Fibroblast of upper back skin (primary cell): ENCODE data around the gene FOSL2.

Experiments used
- DNase-seq: peaks from one replicate; pipeline ENCODE4 v3.0.0-alpha.2; 2013

The FOSL2 gene

DNA sequence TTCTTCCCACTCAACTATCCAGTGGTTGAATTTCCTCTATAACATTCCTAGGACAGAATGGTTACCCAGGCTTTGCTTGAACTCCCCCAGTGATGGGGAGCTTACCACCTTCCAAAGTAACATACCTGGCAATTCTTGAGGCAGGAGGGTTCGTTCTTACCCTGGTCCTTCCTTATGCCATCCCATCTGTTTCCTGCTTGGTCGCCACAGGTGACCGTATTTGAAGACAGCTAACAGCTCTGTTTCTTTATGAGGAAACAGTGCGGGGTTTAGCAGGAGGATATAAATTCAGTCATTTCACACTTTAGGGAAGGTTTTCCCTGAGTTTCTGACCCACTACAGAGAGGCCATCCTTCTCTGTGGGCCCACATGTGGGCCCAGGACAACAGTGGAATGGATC lies 42.6 kb downstream of the FOSL2 start:
- no peak for DNase-seq

DNA sequence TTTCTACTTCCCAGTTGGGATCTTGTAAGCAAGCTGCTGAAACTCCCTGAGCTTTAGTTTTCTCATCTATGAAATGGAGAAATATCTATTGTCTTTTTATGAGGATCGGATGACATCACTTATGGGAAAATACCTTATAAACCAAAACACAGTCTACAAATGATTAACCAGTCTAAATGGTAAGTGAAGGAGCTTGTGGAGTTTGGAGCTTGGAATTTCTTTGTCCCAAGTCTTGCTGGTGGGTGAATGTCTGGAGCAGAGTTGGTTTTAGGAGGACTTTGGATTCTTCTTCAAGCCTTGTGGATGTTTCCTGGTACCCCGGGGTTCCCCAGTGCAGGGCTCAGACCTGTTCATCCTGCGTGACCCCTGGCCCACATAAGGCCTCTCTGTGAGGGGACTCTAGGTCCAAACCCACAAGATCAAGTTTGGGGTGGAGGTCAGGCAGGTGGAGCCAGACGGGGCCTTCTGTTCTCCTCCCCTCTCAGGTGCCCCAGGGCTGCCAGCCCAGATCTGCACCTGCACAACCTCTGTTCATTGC lies 43.2 kb downstream of the FOSL2 start:
- DNase-seq: no peak

GRCh38 chr2:28436525-28437051 lies 43.9 kb downstream of the FOSL2 start:
- no peak for DNase-seq

DNA sequence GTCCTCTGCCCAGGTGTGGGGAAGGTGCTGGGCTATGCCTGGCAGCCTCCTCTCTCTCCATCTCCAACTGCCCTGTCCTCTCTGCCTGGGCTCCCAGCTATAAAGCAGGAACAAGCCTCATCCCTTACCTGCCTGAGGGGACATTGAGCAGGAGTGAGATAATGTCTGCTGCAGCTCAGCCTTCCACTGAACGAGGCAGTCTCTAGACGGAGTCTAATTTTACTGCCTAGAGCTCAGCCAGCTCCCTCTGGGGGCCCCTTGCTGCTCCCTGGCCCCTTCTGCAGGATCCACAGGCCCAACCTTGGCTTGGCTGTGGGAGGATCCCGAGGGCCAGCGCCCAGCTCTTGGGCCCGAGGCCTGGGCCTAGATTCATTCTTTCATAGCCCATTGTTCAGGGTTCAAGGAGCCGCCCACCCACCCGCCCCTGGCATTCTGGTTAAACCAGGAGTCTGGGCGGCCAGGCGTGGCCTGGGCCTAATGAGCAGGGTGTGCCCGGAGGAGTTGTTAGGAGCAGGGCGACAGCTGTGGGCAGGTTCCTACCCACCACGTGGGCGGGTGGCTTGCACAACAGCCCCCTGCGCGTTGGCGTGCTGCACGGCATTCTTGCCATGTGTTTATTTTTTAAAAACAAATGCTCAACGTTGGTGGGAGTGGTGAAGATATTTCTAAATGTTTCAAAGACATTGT lies 44.6 kb downstream of the FOSL2 start:
- no peak for DNase-seq

DNA sequence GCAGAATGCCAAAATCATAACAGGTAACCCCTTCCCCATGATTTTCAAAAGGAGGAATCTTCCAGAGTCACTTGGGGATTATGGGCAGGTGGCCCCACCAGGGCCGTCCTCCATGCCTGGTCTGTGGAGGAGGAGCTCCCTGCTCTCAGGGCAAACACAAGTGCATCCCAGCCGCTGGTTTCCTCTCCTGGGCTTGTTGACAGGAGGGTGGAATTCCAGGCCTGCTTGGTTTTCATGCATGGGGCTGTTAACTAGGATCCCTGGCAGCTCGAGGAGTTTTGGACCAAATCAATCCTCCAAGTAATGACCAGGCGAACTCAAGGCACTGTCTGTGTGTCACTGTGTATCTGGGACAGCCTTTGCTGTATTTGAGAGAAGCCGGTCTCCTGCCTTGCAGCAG lies 45.3 kb downstream of the FOSL2 start:
- DNase-seq: no peak

DNA sequence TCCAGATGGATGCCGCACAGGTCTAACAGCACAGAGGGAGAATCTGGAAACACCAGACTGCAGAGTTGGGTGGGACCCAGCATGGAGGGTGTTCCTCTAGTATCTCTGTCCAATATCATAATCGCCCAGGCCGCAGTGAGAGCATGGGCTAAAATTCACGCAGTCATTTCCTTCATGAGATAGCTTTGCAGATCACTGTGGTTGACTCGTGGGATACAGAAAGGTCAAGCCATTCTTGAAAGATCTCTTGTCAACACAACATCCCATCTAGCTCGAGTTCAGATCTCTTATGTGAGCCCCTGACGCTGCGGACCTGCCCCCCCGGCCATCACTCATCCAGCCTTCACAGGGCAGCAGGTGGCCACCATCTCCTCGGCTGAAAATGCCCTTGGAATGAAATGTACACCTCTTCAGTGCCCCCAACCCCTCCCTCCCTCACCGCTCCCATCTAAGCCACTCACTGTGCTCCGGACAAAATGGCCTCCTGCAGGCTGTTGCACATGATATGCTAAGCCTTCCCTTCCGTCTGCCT lies 45.9 kb downstream of the FOSL2 start:
- no peak for DNase-seq

DNA sequence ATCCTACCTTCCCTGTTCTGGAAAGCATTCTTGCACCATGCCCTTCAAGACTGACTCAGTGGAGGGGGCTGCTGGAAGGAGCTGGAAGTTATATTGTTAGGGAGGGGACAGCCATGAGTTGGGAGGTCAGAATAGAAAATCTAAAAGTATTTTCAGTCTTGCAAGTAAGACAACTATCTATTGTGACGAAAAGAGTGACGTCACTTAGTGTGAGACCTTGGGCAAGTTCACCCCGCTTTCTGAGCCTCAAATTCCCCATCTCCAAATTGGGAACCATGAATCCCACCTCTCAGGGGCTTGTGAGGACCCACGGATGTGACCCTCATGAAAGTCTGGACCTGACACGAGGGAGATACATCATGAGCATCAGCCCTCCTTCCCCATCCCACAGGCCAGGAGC lies 46.5 kb downstream of the FOSL2 start:
- no peak for DNase-seq

DNA sequence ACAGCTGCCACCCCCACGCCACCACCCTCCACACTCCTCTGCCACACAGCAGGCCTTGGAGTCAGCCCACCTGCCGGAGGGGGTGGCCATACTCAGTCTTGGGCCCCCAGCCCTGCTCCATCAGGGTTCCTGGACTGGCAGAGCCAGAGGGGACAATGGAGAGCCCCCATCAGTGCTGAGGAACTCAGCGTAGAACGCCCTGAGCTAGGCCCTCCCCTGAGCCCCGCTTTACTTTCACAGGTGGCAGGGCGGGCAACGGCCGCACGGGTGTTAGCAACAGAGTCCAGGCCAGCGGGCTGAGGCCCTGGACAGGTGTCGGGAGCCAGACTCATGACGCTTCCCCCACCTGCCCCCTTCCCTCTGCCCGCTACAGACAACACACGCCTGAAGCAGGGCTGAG lies 47.1 kb downstream of the FOSL2 start:
- no peak for DNase-seq

DNA sequence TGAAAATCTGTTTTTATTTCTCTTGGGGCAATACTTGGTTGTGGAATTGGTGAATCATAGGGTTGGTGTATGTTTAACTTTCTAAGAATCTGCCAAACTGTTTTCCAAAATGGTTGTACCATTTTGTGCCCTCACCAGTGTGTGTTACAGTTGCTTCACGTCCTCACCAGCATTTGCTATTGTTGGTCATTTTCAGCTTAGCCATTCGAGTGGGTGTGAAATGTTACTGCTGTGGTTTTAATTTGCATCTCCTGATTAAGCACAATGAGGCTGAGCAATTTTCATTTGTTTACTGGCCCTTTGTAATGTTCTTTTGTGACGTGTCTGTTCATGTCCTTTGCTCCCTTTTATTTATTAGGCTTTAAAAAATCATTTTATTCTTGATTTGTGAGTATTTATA lies 49.7 kb downstream of the FOSL2 start:
- DNase-seq: no peak

GRCh38 chr2:28444956-28445355 lies 52.3 kb downstream of the FOSL2 start:
- no peak for DNase-seq

- DNase-seq: peak; percentile 98
These were observed 53.0 kb downstream of the FOSL2 start for GRCh38 chr2:28445448-28446258.

- DNase-seq: no peak
These were observed 53.9 kb downstream of the FOSL2 start for GRCh38 chr2:28446531-28446930.

DNA sequence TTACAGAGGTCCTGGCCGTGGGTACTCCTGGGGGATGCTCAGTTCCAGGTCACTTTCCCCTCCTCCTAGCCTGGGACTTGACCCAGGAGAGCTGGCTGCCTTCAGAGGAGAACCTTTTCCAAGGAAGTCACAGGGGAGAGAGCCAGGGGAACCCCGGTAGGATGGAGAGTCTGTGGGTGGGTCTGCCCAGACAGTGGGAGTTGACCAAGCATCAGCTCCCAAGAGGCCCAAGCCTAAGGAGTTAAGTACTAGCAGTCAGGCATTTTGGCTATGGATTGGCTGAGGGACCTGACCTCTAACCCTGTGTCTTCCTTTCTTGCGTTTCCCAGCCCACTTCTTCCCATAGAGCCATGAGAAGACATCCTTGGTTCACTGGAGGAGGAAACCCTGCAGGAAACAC lies 54.4 kb downstream of the FOSL2 start:
- DNase-seq: no peak

GRCh38 chr2:28447943-28448792 lies 55.5 kb downstream of the FOSL2 start:
- peak; percentile 87 for DNase-seq

- DNase-seq: no peak
These were observed 56.1 kb downstream of the FOSL2 start for GRCh38 chr2:28448793-28449100.

GRCh38 chr2:28449126-28449487 lies 56.4 kb downstream of the FOSL2 start:
- no peak for DNase-seq

- DNase-seq: peak; percentile 48
These were observed 57.1 kb downstream of the FOSL2 start for GRCh38 chr2:28449488-28450395.

DNA sequence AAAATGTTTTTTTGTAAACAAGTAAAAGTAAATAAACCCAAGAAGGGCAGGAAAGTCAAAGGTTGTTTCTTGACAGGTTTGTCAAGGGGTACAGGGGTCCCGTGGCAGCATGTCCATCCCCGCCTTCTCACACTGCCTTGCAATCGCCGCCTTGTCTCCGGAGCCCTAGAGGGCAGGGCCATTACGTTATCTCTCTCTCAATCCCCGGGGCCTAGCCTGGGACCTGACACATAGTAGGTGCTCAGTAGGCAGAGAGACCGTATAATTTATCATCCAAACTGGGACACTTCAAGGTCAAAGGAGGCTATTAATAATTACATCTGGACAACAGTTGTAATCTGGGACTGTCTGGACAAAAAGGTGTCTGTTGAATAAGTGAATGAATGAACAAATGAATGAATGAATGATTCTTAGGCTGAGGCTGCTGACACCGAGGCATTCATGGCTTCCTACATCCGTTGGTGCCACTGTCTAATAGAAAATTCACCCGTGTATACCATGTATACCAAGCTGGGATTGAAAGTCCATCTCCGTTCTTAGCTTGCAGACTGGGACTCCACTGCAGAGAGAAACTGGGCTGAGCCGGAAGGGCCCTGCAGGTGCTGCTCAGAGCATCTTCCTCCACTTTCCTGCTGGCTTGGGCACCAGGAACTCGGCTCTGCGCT lies 58.4 kb downstream of the FOSL2 start:
- no peak for DNase-seq

DNA sequence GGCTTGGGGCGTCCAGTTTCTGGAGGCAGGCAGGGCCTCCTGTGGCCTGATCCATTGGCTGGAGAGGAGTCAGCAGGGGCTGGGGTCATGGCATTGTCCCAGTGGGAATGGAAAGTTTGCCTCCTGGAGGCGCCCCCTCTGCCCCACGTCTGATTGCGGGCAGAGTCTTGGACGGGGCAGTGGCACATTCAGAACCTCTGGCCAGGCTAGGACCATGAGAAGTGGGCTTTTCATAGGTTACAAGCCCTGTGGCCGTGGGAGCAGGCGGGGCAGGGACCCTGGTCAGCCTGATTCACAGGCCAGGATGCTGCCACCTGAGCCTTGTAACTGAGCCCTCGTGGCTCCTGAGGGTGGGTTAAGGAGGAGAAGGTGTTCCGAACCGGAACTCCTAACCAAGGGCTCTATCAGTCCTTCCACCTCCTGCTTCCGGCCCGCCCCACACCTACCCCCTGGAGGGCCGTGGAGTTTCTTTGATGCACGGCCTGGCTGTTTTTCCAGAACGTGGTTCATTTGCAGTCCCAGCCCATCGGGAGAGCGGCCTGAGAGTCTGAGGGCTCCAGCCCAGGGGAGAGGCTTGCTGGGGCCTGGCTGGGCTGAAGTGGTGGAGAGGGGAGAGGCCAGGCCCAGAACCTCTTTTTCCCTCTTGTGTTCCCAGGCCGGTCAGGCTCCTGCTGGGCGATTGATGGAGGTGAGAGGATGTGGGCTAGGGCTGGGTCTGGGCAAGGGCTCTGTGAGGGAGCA lies 59.3 kb downstream of the FOSL2 start:
- no peak for DNase-seq

DNA sequence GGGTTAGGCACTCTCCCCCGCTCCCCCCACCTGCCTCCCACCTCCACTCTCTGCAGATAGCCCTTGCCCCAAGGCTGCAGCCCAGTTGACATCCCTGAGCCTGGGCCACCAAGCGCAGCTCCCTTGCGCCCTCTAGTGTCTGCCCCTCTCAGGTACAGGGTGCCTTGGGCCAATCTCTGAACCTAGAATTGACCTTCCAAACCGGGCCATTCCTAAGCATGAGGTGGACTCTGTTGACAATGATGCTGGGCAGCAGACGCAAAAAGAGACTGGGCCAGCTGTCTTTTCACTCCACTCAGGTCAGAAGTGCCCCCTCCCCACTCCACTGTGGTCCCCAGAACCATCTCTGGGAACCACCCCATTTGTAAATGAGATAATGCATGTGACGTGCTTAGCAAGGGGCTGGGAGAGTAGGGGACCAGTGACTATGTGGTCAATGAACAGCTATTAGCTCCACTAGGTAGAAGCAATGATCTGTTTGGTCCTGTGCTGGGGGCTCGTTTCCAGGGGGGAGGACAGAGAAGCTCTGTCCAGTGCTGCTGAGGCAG lies 60.0 kb downstream of the FOSL2 start:
- peak; percentile 37 for DNase-seq
